Upper lobe of left lung (tissue), 4 donors: ENCODE data around the gene COL23A1.

ENCODE experiments used
- POLR2A ChIP-seq, 4 donors: fragments of 450-650 bp; IDR thresholded peaks; one replicate each; pipeline ENCODE4 v1.5.1; 2016 to 2017; ENCODE audit warnings: antibody characterized with exemption in 4 of 4, mild to moderate bottlenecking in 2 of 4
- TF ChIP-seq, protein P1 (sequence below), 6 experiments: fragments of 450-650 bp in 4 of 6; fragments of 200-600 bp in 2 of 6; sonication (generic) in 2 of 6; IDR thresholded peaks; one replicate each; pipeline ENCODE4 v1.5.1; 2016 to 2019; ENCODE audit warnings: antibody characterized with exemption in 6 of 6

DNA sequence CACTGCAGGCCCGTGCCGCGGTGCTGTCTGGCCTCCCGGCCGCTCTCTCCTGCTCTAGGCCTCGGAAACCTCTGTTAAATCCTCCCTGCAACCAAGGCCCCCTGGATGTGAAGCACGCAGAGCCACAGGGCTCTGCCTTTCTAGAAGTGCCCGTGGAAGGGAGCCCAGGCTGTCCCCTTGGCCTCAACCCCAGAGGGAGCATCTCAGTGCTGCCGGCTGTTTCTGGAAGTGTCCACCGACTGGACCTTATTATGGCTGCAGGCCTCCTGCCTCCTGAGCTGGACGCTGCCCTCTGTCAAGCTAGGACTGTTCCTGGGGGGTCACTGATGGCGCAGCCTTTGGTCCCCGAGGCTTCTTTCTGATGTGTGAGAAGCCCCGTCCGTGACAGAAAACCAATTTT lies 317.2 kb downstream of the COL23A1 start:
- TF ChIP-seq, protein P1, sequence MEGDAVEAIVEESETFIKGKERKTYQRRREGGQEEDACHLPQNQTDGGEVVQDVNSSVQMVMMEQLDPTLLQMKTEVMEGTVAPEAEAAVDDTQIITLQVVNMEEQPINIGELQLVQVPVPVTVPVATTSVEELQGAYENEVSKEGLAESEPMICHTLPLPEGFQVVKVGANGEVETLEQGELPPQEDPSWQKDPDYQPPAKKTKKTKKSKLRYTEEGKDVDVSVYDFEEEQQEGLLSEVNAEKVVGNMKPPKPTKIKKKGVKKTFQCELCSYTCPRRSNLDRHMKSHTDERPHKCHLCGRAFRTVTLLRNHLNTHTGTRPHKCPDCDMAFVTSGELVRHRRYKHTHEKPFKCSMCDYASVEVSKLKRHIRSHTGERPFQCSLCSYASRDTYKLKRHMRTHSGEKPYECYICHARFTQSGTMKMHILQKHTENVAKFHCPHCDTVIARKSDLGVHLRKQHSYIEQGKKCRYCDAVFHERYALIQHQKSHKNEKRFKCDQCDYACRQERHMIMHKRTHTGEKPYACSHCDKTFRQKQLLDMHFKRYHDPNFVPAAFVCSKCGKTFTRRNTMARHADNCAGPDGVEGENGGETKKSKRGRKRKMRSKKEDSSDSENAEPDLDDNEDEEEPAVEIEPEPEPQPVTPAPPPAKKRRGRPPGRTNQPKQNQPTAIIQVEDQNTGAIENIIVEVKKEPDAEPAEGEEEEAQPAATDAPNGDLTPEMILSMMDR (IDR thresholded peaks at IDR 0.05), result no peak
- TF ChIP-seq POLR2A (IDR thresholded peaks at IDR 0.05), result no peak
